Hematopoietic multipotent progenitor cell treated with erythropoietin and hydrocortisone succinate and interleukin-3 and kit ligand, for 6 days (in vitro differentiated cells): ENCODE results near the gene OR8D2.
"Not testable (repeated sequence)": the region's sequence is repeated elsewhere in the genome, so short reads cannot be mapped to it uniquely, and the experiment has no call there.

Experiments used
- DNase-seq: peaks from one replicate; pipeline ENCODE4 v3.0.0-alpha.2; 2015

The OR8D2 gene

DNA sequence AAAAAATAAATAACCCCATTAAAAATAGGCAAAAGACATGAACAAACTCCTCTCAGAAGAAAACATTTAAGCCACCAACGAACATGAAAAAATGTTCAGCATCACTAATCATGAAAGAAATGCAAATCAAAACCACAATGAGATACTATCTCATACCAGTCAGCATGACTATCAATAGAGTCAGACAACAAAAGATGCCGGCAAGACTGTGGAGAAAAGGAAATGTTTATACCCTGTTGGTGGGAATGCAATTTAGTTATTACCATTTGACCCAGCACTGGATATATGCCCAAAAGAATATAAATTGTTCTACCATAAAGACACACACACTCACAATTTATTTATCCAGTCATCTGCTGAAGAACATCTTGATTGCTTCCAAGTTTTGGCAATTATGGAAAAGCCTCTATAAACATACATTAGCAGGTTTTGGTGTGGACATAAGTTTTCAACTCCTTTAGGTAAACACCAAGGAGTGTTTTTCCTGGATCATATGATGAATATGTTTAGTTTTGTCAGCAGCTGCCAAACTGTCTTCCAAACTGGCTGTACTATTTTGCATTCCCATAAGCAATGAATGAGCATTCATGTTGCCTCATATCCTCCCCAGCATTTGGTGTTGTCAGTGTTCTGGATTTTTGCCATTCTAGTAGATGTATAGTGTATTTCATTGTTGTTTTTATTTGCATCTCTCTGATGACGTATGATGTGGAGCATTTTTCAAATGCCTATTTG, 34.2 kb downstream of the OR8D2 start:
- no peak for DNase-seq

- no peak for DNase-seq
These were observed 41.7 kb downstream of the OR8D2 start for GRCh38 chr11:124278261-124278660.

- DNase-seq = peak; percentile 69
These were observed 42.2 kb downstream of the OR8D2 start for GRCh38 chr11:124277804-124278203.

DNA sequence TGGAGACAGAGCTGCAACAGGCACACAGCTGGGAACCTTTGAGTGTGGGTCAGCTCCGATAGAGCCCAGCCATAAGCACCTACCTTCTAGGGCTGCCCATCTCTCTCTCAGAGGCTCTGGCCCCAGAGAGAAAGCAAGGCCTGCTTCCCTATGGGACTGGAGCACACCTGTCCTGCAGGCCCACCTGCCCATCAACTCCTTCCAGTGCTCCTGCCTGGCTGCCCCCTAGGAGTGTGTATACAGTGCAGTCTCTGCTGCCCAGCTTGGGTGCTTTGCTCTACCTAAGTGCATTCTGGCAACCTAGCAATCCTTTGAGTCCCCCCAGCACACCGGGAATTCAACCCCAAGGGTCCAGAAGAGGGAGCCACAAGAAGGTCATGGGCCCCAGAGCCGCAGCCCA, 42.8 kb downstream of the OR8D2 start:
- DNase-seq = no peak

DNA sequence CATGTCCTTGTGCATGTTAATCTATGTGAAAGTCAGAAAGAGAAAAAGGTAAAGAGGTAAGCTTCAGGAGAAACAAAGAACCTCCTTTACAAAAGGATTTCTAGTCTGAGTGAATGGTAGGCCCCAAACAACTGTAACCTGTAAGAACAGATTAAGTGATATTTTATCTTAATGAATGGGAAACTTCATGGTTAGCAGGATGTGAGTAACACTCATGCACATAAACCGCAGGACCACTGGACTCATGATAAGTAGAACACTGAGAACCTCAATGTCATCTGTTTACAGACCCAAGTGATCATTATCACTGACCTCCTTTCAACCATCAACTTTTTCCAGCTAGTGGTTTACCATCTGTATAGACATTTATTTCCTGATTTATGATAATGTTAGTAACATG, 43.9 kb downstream of the OR8D2 start:
- peak; percentile 91 for DNase-seq

DNA sequence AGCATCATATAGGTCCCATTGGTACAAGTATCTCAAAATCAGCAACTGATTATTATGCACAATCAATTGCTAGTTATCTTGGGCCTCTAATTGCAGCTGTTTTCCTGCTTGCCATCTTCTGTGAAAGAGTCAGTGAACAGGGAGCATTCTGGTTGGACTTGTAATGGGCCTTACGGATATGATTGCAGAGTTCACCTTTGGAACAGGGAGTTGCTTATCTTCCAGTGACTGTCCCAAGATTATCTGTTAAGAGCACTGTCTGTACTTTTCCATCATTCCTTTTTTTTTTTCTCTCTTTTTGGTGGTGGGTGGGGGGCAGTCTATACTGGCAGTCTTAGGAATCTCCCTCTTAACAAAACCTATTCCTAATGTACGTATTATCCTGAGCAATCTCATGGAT, 46.0 kb downstream of the OR8D2 start:
- DNase-seq = no peak

GRCh38 chr11:124270886-124271285, 49.1 kb downstream of the OR8D2 start:
- DNase-seq = not testable (repeated sequence)
